ENCODE results near the gene MC2R. TPM values are rescaled to one million over a fixed set of nuclear protein-coding genes. Genes with fewer than 3 reads are reported as not detected.
"Not testable (repeated sequence)": the region's sequence is repeated elsewhere in the genome, so short reads cannot be mapped to it uniquely, and the experiment has no call there.

The MC2R gene
- total RNA-seq, 1 experiment from 2014 or later: not detected

DNA sequence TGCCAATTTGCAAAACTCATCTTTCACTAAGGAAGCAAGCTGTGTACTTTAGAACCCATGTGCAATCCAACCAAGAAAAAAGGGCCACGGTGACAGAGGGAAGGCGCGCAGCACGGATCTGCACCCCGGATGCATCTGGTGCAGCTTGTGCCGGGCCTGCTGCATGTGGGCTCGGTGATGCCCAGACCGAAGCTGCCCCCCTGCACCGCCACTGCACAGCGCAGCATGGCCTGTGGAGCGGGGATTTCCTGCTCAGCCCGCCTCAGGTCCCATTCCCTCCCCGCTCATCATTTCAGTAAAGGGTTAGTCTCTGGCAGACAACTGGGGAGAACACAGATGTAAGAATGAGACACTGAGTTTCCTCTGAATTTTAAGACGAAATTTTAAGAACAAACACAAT, 43.0 kb downstream of the MC2R start:
- Histone ChIP-seq H3K27me3 (no peaks in the 10 kb centered on the region), H3K4me3 (no peak overlapping the region), H3K9me3 (no peaks in the 10 kb centered on the region), H3K36me3 (no peaks in the 10 kb centered on the region)
- DNase-seq: no peak

DNA sequence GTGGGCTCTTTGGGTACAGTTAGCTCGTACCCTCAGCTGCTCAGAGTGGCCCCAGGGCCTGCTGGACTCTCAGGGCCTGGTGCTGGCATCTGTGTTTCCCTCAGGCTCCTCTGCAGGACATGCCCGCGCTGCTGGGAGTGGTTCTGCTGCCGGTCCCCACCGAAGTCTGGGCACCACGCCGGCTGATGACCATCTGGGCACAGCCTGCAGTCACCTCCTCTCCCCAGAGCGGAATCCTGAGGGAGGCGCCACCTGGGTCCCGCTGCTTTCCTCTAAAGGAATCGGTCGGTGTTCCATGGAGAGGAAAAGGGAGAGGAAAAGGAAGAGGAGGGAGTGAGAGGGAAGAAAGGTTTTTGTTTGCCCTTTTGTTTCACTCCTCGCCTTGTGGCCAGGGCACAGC, 43.6 kb downstream of the MC2R start:
- no peaks in the 10 kb centered on the region for H3K9me3 ChIP-seq
- no peaks in the 10 kb centered on the region for H3K36me3 ChIP-seq
- H3K27me3 ChIP-seq: no peaks in the 10 kb centered on the region
- H3K4me3 ChIP-seq: no peak overlapping the region
- DNase-seq: no peak

GRCh38 chr18:13868501-13869271, 46.6 kb downstream of the MC2R start:
- Histone ChIP-seq H3K4me3 (peak overlapping the region; percentile 15; the same call in 1 of the 2 replicates), H3K36me3 (no peaks in the 10 kb centered on the region), H3K27me3 (no peaks in the 10 kb centered on the region), H3K9me3 (no peaks in the 10 kb centered on the region)
- DNase-seq: no peak

- H3K9me3 ChIP-seq, H3K27me3 ChIP-seq, H3K36me3 ChIP-seq, H3K4me3 ChIP-seq: not testable (repeated sequence)
- DNase-seq: peak; percentile 33
Measured at GRCh38 chr18:13862898-13863297, 52.4 kb downstream of the MC2R start.

DNA sequence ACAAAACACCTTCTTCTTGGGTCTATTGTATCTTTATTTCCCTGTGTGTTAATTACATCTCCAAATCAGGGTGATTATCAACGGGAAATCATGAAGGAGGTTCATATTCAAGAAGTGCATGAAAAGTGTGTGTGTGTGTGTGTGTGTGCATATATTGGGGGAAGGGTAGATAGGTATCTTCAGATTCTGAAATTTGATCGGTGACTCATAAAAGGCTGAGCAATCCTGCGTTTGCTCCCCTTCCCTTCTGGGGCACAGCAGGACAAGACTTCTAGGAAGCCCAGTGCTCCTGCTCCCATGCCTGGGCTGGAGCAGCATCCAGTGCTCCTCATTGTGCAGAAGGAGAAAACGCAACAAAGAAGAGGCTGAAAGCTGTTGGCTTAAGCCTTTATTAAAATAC, 65.5 kb downstream of the MC2R start:
- 0 out of 2 replicates have a peak, but pooled peaks cover 5% of the 10 kb centered on the region for H3K9me3 ChIP-seq
- H3K4me3 ChIP-seq: no peak overlapping the region

GRCh38 chr18:13836559-13836958, 78.8 kb downstream of the MC2R start:
- Histone ChIP-seq H3K27me3 (no peaks in the 10 kb centered on the region), H3K9me3 (no peaks in the 10 kb centered on the region), H3K36me3 (no peaks in the 10 kb centered on the region), H3K4me3 (no peak overlapping the region)
- no peak for DNase-seq

More for the DNA sequence above, 65.5 kb downstream of the MC2R start:
- no peaks in the 10 kb centered on the region for H3K27me3 ChIP-seq
- no peaks in the 10 kb centered on the region for H3K36me3 ChIP-seq
- no peak for DNase-seq

DNA sequence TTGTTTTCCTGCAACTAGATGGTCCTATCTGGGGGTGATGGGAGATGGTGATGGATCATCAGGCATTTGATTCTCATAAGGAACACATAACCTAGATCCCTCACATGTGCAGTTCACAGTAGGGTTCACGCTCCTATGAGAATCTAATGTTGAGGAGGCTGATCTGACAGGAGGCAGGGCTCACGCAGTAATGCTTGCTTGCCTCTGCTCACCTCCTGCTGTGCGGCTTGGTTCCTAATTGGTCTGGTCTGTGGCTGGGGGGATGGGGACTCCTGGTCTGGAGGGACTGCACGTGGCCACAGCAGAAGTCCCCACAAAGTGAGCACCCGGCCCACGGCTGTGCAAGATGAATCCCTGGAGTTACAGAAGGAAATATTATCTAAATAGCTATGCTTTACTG, 80.1 kb downstream of the MC2R start:
- Histone ChIP-seq H3K4me3 (no peak overlapping the region), H3K36me3 (no peaks in the 10 kb centered on the region), H3K9me3 (no peaks in the 10 kb centered on the region), H3K27me3 (no peaks in the 10 kb centered on the region)
- no peak for DNase-seq

DNA sequence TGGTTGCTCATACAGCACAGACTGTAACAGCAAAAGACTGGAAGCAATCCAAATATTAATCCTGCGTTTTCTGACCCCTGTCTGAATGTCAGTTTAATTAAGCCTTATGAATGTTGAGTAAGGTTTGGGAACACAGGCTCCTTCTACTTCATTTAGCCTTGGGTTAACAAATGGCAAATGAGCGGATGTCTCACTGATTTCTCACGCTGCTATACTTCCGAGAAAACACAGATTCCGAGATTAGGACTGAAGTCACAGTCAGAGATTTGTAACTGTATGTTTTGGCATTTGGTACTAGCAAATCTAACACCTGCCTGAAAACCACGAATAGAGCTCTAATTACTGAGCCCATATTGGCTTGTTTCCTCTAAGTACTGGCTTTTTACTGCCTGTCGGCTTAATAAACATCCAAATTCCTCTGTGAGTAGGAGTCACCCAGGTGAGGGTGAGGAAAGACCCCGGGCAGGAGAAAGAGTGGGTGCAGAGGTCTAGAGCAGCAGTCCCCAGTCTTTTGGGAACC, 80.8 kb downstream of the MC2R start:
- Histone ChIP-seq H3K4me3 (no peak overlapping the region), H3K36me3 (no peaks in the 10 kb centered on the region), H3K27me3 (no peaks in the 10 kb centered on the region), H3K9me3 (no peaks in the 10 kb centered on the region)
- no peak for DNase-seq

Other genes starting within 250 kb of the MC2R start
- 15.7 and 20.0 TPM in 2 replicates for gene FAM210A, start 189.0 kb downstream of the MC2R start, total RNA-seq (2014; rRNA removed; shearing (Covaris generic); ENCODE audit: low replicate concordance)
- 13.2 and 25.4 TPM in 2 replicates for gene RNMT, start 188.9 kb downstream of the MC2R start, total RNA-seq (2014; rRNA removed; shearing (Covaris generic); ENCODE audit: low replicate concordance)
- gene MC5R, start 91.4 kb downstream of the MC2R start, total RNA-seq (2014; rRNA removed; shearing (Covaris generic); ENCODE audit: low replicate concordance): 0.69 and 0.99 TPM in 2 replicates
- 4.5 and 6.4 TPM in 2 replicates for gene ZNF519, start 216.9 kb upstream of the MC2R start, total RNA-seq (2014; rRNA removed; shearing (Covaris generic); ENCODE audit: low replicate concordance)